Neural cell (in vitro differentiated cells): ENCODE measurements around the gene KRTAP13-4.

ENCODE experiments used
- CTCF ChIP-seq: fragments of 450-650 bp; IDR thresholded peaks from 2 replicates; pipeline ENCODE4 v1.5.1; 2014; ENCODE audit warnings: antibody characterized with exemption, mild to moderate bottlenecking, moderate library complexity; ENCODE audit not compliant: poor library complexity, severe bottlenecking
- SMC3 ChIP-seq: fragments of 450-650 bp; conservative IDR thresholded peaks from 2 replicates; pipeline ENCODE4 v1.6.1; 2014; ENCODE audit warnings: antibody characterized with exemption, mild to moderate bottlenecking, moderate library complexity; ENCODE audit not compliant: poor library complexity
- TAF1 ChIP-seq: IDR thresholded peaks from 2 replicates; pipeline ENCODE4 v1.6.1; 2012; ENCODE audit warnings: low read depth

GRCh38 chr21:30434033-30434631 lies 4.1 kb downstream of the KRTAP13-4 start:
- no peak for TF ChIP-seq CTCF
- TF ChIP-seq SMC3, result no peak
- no peak for TF ChIP-seq TAF1
